ENCODE measurements around the gene ZBTB20. TPM values are rescaled to one million over a fixed set of nuclear protein-coding genes. Genes with fewer than 3 reads are reported as not detected.

Gene ZBTB20
- total and polyA plus RNA-seq, 2 donors (not counting 1 experiment from before 2014, with no cell fraction given): 4.0 to 123 TPM

- no peaks in the 10 kb centered on the region for H3K79me2 ChIP-seq (ENCODE audit: control insufficient read depth, insufficient read depth, low read length)
- Mint-ChIP-seq H3K4me1 (no peaks in the 10 kb centered on the region), H3K4me3 (no peak overlapping the region), H3K27ac (no peak overlapping the region), H3K27me3 (no peaks in the 10 kb centered on the region), H3K9me3 (ENCODE audit: insufficient read depth) (no peaks in the 10 kb centered on the region)
- DNase-seq (no peak), ATAC-seq (ENCODE audit: low read depth) (no peak)
- H2AFZ ChIP-seq (ENCODE audit: insufficient read depth, low read depth, low read length, poor library complexity, severe bottlenecking): no peak overlapping the region
- TF ChIP-seq EZH2 (IDR thresholded peaks at IDR 0.05; ENCODE audit: borderline replicate concordance, insufficient read depth, low read depth, low read length, poor library complexity, severe bottlenecking): no peak
- no peak for TF ChIP-seq CTCF (IDR thresholded peaks at IDR 0.05)
- intact Hi-C loops (cut with micrococcal nuclease): no loop called here
- no peak overlapping the region for H3K4me2 ChIP-seq (replicated peaks; ENCODE audit: low read depth, low read length, poor library complexity, severe bottlenecking)
- no peak overlapping the region for H3K9ac ChIP-seq (ENCODE audit: low read length)
- H3K4me1 ChIP-seq (ENCODE audit: control insufficient read depth in 2 of 2, insufficient read depth in 2 of 2, low read length in 2 of 2): no peaks in the 10 kb centered on the region
- no peak overlapping the region for H3K27ac ChIP-seq (ENCODE audit: low read length in 2 of 2)
- ChIA-PET POLR2A (no interaction called here), CTCF (no interaction called here)
- H4K20me1 ChIP-seq (ENCODE audit: control insufficient read depth, insufficient read depth, low read length, poor library complexity, severe bottlenecking): no peaks in the 10 kb centered on the region
- no CpG with 5 or more reads among the region's 2 CpGs for WGBS (ENCODE audit: insufficient coverage)
- no peaks in the 10 kb centered on the region for H3K9me3 ChIP-seq (ENCODE audit: control extremely low read depth in 1 of 3, control insufficient read depth in 2 of 3, insufficient read depth in 1 of 3, low read length in 2 of 3)
- no peaks in the 10 kb centered on the region for H3K27me3 ChIP-seq (replicated peaks in 1 of 4; ENCODE audit: control extremely low read depth in 1 of 4, control insufficient read depth in 3 of 4, insufficient read depth in 4 of 4, low read length in 3 of 4)
- H3K4me3 ChIP-seq (ENCODE audit: control extremely low read depth in 1 of 5, extremely low read depth in 1 of 5, insufficient read depth in 1 of 5, low read depth in 2 of 5, low read length in 4 of 5): no peak overlapping the region
- peaks cover 0 to 2% of the 10 kb centered on the region in 2 experiments for H3K36me3 ChIP-seq (replicated peaks in 1 of 2; ENCODE audit: control extremely low read depth in 1 of 2, control insufficient read depth in 1 of 2, extremely low read depth in 1 of 2, insufficient read depth in 2 of 2, low read length in 1 of 2)
Observed at GRCh38 chr3:114596147-114596546, 550.9 kb downstream of the ZBTB20 start.

GRCh38 chr3:114595522-114596028, 551.5 kb downstream of the ZBTB20 start:
- H3K4me1 Mint-ChIP-seq: no peaks in the 10 kb centered on the region
- no peaks in the 10 kb centered on the region for H3K9me3 Mint-ChIP-seq (ENCODE audit: insufficient read depth)
- WGBS (ENCODE audit: insufficient coverage): no CpG with 5 or more reads among the region's 2 CpGs
- Histone ChIP-seq H3K4me3 (ENCODE audit: control extremely low read depth in 1 of 5, extremely low read depth in 1 of 5, insufficient read depth in 1 of 5, low read depth in 2 of 5, low read length in 4 of 5) (no peak overlapping the region), H3K36me3 (replicated peaks in 1 of 2; ENCODE audit: control extremely low read depth in 1 of 2, control insufficient read depth in 1 of 2, extremely low read depth in 1 of 2, insufficient read depth in 2 of 2, low read length in 1 of 2) (peaks cover 0 to 2% of the 10 kb centered on the region in 2 experiments), H3K79me2 (ENCODE audit: control insufficient read depth, insufficient read depth, low read length) (no peaks in the 10 kb centered on the region), H3K27ac (ENCODE audit: low read length in 2 of 2) (no peak overlapping the region), H3K9me3 (ENCODE audit: control extremely low read depth in 1 of 3, control insufficient read depth in 2 of 3, insufficient read depth in 1 of 3, low read length in 2 of 3) (no peaks in the 10 kb centered on the region), H3K27me3 (replicated peaks in 1 of 4; ENCODE audit: control extremely low read depth in 1 of 4, control insufficient read depth in 3 of 4, insufficient read depth in 4 of 4, low read length in 3 of 4) (no peaks in the 10 kb centered on the region), H3K4me2 (replicated peaks; ENCODE audit: low read depth, low read length, poor library complexity, severe bottlenecking) (no peak overlapping the region), H3K9ac (ENCODE audit: low read length) (no peak overlapping the region), H3K4me1 (ENCODE audit: control insufficient read depth in 2 of 2, insufficient read depth in 2 of 2, low read length in 2 of 2) (no peaks in the 10 kb centered on the region), H2AFZ (ENCODE audit: insufficient read depth, low read depth, low read length, poor library complexity, severe bottlenecking) (no peak overlapping the region), H4K20me1 (ENCODE audit: control insufficient read depth, insufficient read depth, low read length, poor library complexity, severe bottlenecking) (no peaks in the 10 kb centered on the region)
- no peak for TF ChIP-seq CTCF (IDR thresholded peaks at IDR 0.05)
- DNase-seq (no peak), ATAC-seq (ENCODE audit: low read depth) (no peak)
- ChIA-PET CTCF (no interaction called here), POLR2A (no interaction called here)
- intact Hi-C loops (cut with micrococcal nuclease): no loop called here
- no peaks in the 10 kb centered on the region for H3K27me3 Mint-ChIP-seq
- no peak overlapping the region for H3K27ac Mint-ChIP-seq
- no peak overlapping the region for H3K4me3 Mint-ChIP-seq

All from B cell (primary cell).